Measurements from ENCODE around the gene AP4M1. TPM values are rescaled to one million over a fixed set of nuclear protein-coding genes. Genes with fewer than 3 reads are reported as not detected.

Gene AP4M1
- total and polyA plus RNA-seq, 10 of the 15 experiments (the other 5 are each of a cell fraction or from before 2014, with no cell fraction given): 0.77 to 16.1 (median 13.0) TPM

DNA sequence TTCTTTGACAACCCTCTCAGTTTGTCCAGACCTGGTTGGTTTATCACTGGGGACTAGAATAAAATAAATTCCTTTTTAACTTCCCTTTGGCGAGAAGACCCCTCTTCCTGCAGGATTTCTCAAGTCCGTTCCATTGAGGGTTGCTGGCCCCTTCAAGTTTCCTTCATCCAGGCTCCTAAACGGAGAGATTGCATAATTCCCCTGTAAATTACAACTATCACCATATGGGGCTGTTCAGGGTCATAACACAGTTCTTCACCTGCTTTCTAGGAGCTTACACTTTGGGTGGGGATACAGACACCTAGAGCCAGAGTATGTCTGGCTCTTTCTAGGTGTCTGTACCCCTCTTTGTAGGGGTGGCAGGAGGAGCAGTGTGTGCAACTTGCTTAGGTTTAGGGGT is 15.9 kb upstream of the AP4M1 start:
- RAD21 ChIA-PET (ENCODE audit: unreplicated experiment): no interaction called here
- POLR2A ChIA-PET: interaction anchor here (0.5 to 0.9 kb wide), 3 partner anchors 15 to 46 kb away, joined by 3 to 5 read pairs (median 3); partner anchors contain the start of gene MCM7
- CTCF ChIA-PET: interaction anchor here (0.7 kb wide), 2 partner anchors 11 to 93 kb away, joined by 3 read pairs; no protein-coding TSS in a partner anchor
- in situ Hi-C loops (cut with MboI): no loop called here
- FAIRE-seq (no peak), ATAC-seq (no peak), DNase-seq (ENCODE audit: low read depth, low spot score) (no peak)
- H2AFZ ChIP-seq (ENCODE audit: control insufficient read depth, low read depth, low read length): no peak overlapping the region
- SMC1A ChIA-PET (ENCODE audit: uncharacterized antibody, unreplicated experiment): no interaction called here
- H3K4me2 ChIP-seq (ENCODE audit: control insufficient read depth, insufficient read depth): no peak overlapping the region
- intact Hi-C loops (cut with micrococcal nuclease; ENCODE audit: unreplicated experiment): loop anchor here (10.0 kb wide), 1 partner anchor 171 kb away; the partner anchor contains the start of gene TRIM4
- no peak overlapping the region for H3K9ac ChIP-seq (ENCODE audit: control insufficient read depth, insufficient read depth, low read length)
- WGBS (ENCODE audit: insufficient coverage, insufficient replicate concordance, low lambda C conversion rate, missing lambda C conversion rate): 56% methylated on average over 3 of the region's 3 CpGs
- peaks cover 11% of the 10 kb centered on the region for H3K4me1 ChIP-seq (ENCODE audit: control insufficient read depth, insufficient read depth, low read length)
- H3K27me3 ChIP-seq (replicated peaks in 1 of 2; ENCODE audit: control insufficient read depth in 2 of 2, insufficient read depth in 2 of 2, low read length in 1 of 2): no peaks in the 10 kb centered on the region
- no peaks in the 10 kb centered on the region for H4K20me1 ChIP-seq (ENCODE audit: control insufficient read depth, insufficient read depth)
- no peak overlapping the region for H3K27ac ChIP-seq (ENCODE audit: control insufficient read depth, insufficient read depth)
- H3K79me2 ChIP-seq (ENCODE audit: control insufficient read depth, insufficient read depth, low read length): peaks cover 24% of the 10 kb centered on the region
- no peak overlapping the region for H3K4me3 ChIP-seq
- H3K9me3 ChIP-seq (replicated peaks; ENCODE audit: control insufficient read depth, insufficient read depth, low read length): no peaks in the 10 kb centered on the region
- H3K36me3 ChIP-seq (ENCODE audit: control insufficient read depth in 2 of 2, insufficient read depth in 2 of 2, low read length in 1 of 2): peaks cover 0 to under 1% of the 10 kb centered on the region in 2 experiments; a peak in 2 of 4 replicates
- BruUV-seq (replicated peaks): no TSS peak
- TF ChIP-seq TCF12 (IDR thresholded peaks at IDR 0.05; ENCODE audit: low read depth, low read length) (no peak), CBX3 (IDR thresholded peaks at IDR 0.05; ENCODE audit: borderline replicate concordance, low read depth) (no peak), POLR2AphosphoS2 (IDR thresholded peaks at IDR 0.05; ENCODE audit: low read depth, low read length) (no peak), NBN (IDR thresholded peaks at IDR 0.05) (no peak), CREB1 (IDR thresholded peaks at IDR 0.05; ENCODE audit: low read depth) (no peak), ASH2L (IDR thresholded peaks at IDR 0.05; ENCODE audit: borderline replicate concordance, low read depth) (no peak), CHD4 (IDR thresholded peaks at IDR 0.05) (no peak), ZNF217 (IDR thresholded peaks at IDR 0.05) (no peak), RBBP5 (conservative IDR thresholded peaks at IDR 0.05) (no peak), SP1 (IDR thresholded peaks at IDR 0.05; ENCODE audit: low read depth, low read length) (no peak), KAT2A (conservative IDR thresholded peaks at IDR 0.05; ENCODE audit: control insufficient read depth, low read depth, low read length) (no peak), LARP7 (IDR thresholded peaks at IDR 0.05) (no peak)
- TF ChIP-seq, protein P1, sequence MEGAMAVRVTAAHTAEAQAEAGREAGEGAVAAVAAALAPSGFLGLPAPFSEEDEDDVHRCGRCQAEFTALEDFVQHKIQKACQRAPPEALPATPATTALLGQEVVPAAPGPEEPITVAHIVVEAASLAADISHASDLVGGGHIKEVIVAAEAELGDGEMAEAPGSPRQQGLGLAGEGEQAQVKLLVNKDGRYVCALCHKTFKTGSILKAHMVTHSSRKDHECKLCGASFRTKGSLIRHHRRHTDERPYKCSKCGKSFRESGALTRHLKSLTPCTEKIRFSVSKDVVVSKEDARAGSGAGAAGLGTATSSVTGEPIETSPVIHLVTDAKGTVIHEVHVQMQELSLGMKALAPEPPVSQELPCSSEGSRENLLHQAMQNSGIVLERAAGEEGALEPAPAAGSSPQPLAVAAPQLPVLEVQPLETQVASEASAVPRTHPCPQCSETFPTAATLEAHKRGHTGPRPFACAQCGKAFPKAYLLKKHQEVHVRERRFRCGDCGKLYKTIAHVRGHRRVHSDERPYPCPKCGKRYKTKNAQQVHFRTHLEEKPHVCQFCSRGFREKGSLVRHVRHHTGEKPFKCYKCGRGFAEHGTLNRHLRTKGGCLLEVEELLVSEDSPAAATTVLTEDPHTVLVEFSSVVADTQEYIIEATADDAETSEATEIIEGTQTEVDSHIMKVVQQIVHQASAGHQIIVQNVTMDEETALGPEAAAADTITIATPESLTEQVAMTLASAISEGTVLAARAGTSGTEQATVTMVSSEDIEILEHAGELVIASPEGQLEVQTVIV (IDR thresholded peaks at IDR 0.05; ENCODE audit: borderline replicate concordance, partially characterized antibody): no peak
- TF ChIP-seq, protein P2, sequence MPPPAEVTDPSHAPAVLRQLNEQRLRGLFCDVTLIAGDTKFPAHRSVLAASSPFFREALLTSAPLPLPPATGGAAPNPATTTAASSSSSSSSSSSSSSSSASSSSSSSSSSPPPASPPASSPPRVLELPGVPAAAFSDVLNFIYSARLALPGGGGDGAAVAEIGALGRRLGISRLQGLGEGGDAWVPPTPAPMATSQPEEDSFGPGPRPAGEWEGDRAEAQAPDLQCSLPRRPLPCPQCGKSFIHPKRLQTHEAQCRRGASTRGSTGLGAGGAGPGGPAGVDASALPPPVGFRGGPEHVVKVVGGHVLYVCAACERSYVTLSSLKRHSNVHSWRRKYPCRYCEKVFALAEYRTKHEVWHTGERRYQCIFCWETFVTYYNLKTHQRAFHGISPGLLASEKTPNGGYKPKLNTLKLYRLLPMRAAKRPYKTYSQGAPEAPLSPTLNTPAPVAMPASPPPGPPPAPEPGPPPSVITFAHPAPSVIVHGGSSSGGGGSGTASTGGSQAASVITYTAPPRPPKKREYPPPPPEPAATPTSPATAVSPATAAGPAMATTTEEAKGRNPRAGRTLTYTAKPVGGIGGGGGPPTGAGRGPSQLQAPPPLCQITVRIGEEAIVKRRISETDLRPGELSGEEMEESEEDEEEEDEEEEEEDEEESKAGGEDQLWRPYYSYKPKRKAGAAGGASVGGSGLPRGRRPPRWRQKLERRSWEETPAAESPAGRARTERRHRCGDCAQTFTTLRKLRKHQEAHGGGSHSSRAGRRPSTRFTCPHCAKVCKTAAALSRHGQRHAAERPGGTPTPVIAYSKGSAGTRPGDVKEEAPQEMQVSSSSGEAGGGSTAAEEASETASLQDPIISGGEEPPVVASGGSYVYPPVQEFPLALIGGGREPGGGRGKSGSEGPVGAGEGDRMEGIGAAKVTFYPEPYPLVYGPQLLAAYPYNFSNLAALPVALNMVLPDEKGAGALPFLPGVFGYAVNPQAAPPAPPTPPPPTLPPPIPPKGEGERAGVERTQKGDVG (CRISPR knock-in tag; IDR thresholded peaks at IDR 0.05): no peak
- TF ChIP-seq, protein P3, sequence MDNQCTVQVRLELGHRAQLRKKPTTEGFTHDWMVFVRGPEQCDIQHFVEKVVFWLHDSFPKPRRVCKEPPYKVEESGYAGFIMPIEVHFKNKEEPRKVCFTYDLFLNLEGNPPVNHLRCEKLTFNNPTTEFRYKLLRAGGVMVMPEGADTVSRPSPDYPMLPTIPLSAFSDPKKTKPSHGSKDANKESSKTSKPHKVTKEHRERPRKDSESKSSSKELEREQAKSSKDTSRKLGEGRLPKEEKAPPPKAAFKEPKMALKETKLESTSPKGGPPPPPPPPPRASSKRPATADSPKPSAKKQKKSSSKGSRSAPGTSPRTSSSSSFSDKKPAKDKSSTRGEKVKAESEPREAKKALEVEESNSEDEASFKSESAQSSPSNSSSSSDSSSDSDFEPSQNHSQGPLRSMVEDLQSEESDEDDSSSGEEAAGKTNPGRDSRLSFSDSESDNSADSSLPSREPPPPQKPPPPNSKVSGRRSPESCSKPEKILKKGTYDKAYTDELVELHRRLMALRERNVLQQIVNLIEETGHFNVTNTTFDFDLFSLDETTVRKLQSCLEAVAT (IDR thresholded peaks at IDR 0.05): no peak
- TF ChIP-seq, protein P4, sequence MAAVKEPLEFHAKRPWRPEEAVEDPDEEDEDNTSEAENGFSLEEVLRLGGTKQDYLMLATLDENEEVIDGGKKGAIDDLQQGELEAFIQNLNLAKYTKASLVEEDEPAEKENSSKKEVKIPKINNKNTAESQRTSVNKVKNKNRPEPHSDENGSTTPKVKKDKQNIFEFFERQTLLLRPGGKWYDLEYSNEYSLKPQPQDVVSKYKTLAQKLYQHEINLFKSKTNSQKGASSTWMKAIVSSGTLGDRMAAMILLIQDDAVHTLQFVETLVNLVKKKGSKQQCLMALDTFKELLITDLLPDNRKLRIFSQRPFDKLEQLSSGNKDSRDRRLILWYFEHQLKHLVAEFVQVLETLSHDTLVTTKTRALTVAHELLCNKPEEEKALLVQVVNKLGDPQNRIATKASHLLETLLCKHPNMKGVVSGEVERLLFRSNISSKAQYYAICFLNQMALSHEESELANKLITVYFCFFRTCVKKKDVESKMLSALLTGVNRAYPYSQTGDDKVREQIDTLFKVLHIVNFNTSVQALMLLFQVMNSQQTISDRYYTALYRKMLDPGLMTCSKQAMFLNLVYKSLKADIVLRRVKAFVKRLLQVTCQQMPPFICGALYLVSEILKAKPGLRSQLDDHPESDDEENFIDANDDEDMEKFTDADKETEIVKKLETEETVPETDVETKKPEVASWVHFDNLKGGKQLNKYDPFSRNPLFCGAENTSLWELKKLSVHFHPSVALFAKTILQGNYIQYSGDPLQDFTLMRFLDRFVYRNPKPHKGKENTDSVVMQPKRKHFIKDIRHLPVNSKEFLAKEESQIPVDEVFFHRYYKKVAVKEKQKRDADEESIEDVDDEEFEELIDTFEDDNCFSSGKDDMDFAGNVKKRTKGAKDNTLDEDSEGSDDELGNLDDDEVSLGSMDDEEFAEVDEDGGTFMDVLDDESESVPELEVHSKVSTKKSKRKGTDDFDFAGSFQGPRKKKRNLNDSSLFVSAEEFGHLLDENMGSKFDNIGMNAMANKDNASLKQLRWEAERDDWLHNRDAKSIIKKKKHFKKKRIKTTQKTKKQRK (IDR thresholded peaks at IDR 0.05; ENCODE audit: low read depth, low read length): no peak
